Measurements from ENCODE around the gene TRIO.

The TRIO gene

GRCh38 chr5:14502294-14502690 lies 359.1 kb downstream of the TRIO start:
- no peaks in the 10 kb centered on the region for H3K36me3 ChIP-seq (ENCODE audit: insufficient read depth, low read length)
- H3K4me2 ChIP-seq (ENCODE audit: insufficient read depth, low read length) = no peak overlapping the region
- no peaks in the 10 kb centered on the region for H3K9me3 ChIP-seq (ENCODE audit: insufficient read depth, low read length, severe bottlenecking)
- no peak for DNase-seq
- no peak for ATAC-seq (ENCODE audit: insufficient read depth, low read depth)
- H2AFZ ChIP-seq (ENCODE audit: low read depth, low read length) = no peak overlapping the region
- no peak overlapping the region for H3K4me3 ChIP-seq (ENCODE audit: low read depth in 1 of 2, low read length in 2 of 2)
- H3K79me2 ChIP-seq (ENCODE audit: insufficient read depth, low read length) = no peaks in the 10 kb centered on the region
- no peaks in the 10 kb centered on the region for H3K4me1 ChIP-seq (ENCODE audit: insufficient read depth, low read length)
- H4K20me1 ChIP-seq (ENCODE audit: insufficient read depth, low read length) = no peaks in the 10 kb centered on the region
- H3K27me3 ChIP-seq (ENCODE audit: insufficient read depth, low read length, poor library complexity) = no peaks in the 10 kb centered on the region
- no peak overlapping the region for H3K27ac ChIP-seq (ENCODE audit: low read length)
- TF ChIP-seq CTCF (IDR thresholded peaks at IDR 0.05; ENCODE audit: borderline replicate concordance, extremely low read depth, low read length, poor library complexity, severe bottlenecking) (no peak), EZH2 (IDR thresholded peaks at IDR 0.05; ENCODE audit: borderline replicate concordance, low read depth, low read length, severe bottlenecking) (no peak)
- H3K9ac ChIP-seq (ENCODE audit: low read depth, low read length) = no peak overlapping the region

- no peak for ATAC-seq (ENCODE audit: insufficient read depth, low read depth)
- H3K27me3 ChIP-seq (ENCODE audit: insufficient read depth, low read length, poor library complexity) = no peaks in the 10 kb centered on the region
- H3K4me1 ChIP-seq (ENCODE audit: insufficient read depth, low read length) = no peaks in the 10 kb centered on the region
- no peaks in the 10 kb centered on the region for H3K9me3 ChIP-seq (ENCODE audit: insufficient read depth, low read length, severe bottlenecking)
- no peaks in the 10 kb centered on the region for H3K79me2 ChIP-seq (ENCODE audit: insufficient read depth, low read length)
- H3K36me3 ChIP-seq (ENCODE audit: insufficient read depth, low read length) = no peaks in the 10 kb centered on the region
- H3K27ac ChIP-seq (ENCODE audit: low read length) = no peak overlapping the region
- H3K9ac ChIP-seq (ENCODE audit: low read depth, low read length) = no peak overlapping the region
- no peak for DNase-seq
- TF ChIP-seq CTCF (IDR thresholded peaks at IDR 0.05; ENCODE audit: borderline replicate concordance, extremely low read depth, low read length, poor library complexity, severe bottlenecking) (no peak), EZH2 (IDR thresholded peaks at IDR 0.05; ENCODE audit: borderline replicate concordance, low read depth, low read length, severe bottlenecking) (no peak)
- no peaks in the 10 kb centered on the region for H4K20me1 ChIP-seq (ENCODE audit: insufficient read depth, low read length)
- H3K4me3 ChIP-seq (ENCODE audit: low read depth in 1 of 2, low read length in 2 of 2) = no peak overlapping the region
- H3K4me2 ChIP-seq (ENCODE audit: insufficient read depth, low read length) = no peak overlapping the region
- H2AFZ ChIP-seq (ENCODE audit: low read depth, low read length) = no peak overlapping the region
Observed at GRCh38 chr5:14503017-14503680, 360.0 kb downstream of the TRIO start.

- no peaks in the 10 kb centered on the region for H3K79me2 ChIP-seq (ENCODE audit: insufficient read depth, low read length)
- H4K20me1 ChIP-seq (ENCODE audit: insufficient read depth, low read length) = no peaks in the 10 kb centered on the region
- no peaks in the 10 kb centered on the region for H3K27me3 ChIP-seq (ENCODE audit: insufficient read depth, low read length, poor library complexity)
- TF ChIP-seq CTCF (IDR thresholded peaks at IDR 0.05; ENCODE audit: borderline replicate concordance, extremely low read depth, low read length, poor library complexity, severe bottlenecking) = no peak
- no peak for TF ChIP-seq EZH2 (IDR thresholded peaks at IDR 0.05; ENCODE audit: borderline replicate concordance, low read depth, low read length, severe bottlenecking)
- no peak overlapping the region for H2AFZ ChIP-seq (ENCODE audit: low read depth, low read length)
- H3K4me3 ChIP-seq (ENCODE audit: low read depth in 1 of 2, low read length in 2 of 2) = no peak overlapping the region
- ATAC-seq (ENCODE audit: insufficient read depth, low read depth) = no peak
- H3K4me2 ChIP-seq (ENCODE audit: insufficient read depth, low read length) = no peak overlapping the region
- H3K36me3 ChIP-seq (ENCODE audit: insufficient read depth, low read length) = no peaks in the 10 kb centered on the region
- no peak overlapping the region for H3K9ac ChIP-seq (ENCODE audit: low read depth, low read length)
- no peak overlapping the region for H3K27ac ChIP-seq (ENCODE audit: low read length)
- DNase-seq = no peak
- H3K4me1 ChIP-seq (ENCODE audit: insufficient read depth, low read length) = no peaks in the 10 kb centered on the region
- no peaks in the 10 kb centered on the region for H3K9me3 ChIP-seq (ENCODE audit: insufficient read depth, low read length, severe bottlenecking)
Observed at GRCh38 chr5:14503681-14504331, 360.7 kb downstream of the TRIO start.
